PC-9 (cell line): ENCODE results near the gene PRUNE2.

Source experiments
- EZH2 ChIP-seq: fragments of 200-600 bp; sonication (generic); IDR thresholded peaks from 2 replicates; pipeline ENCODE4 v1.8.0; 2017; ENCODE audit warnings: antibody characterized with exemption, low read depth
- TF ChIP-seq, protein P1 (sequence below): fragments of 200-600 bp; sonication (generic); conservative IDR thresholded peaks from 2 replicates; pipeline ENCODE4 v1.6.1; 2017; ENCODE audit warnings: mixed run types, antibody characterized with exemption, mild to moderate bottlenecking, moderate library complexity

- TF ChIP-seq, protein P1, sequence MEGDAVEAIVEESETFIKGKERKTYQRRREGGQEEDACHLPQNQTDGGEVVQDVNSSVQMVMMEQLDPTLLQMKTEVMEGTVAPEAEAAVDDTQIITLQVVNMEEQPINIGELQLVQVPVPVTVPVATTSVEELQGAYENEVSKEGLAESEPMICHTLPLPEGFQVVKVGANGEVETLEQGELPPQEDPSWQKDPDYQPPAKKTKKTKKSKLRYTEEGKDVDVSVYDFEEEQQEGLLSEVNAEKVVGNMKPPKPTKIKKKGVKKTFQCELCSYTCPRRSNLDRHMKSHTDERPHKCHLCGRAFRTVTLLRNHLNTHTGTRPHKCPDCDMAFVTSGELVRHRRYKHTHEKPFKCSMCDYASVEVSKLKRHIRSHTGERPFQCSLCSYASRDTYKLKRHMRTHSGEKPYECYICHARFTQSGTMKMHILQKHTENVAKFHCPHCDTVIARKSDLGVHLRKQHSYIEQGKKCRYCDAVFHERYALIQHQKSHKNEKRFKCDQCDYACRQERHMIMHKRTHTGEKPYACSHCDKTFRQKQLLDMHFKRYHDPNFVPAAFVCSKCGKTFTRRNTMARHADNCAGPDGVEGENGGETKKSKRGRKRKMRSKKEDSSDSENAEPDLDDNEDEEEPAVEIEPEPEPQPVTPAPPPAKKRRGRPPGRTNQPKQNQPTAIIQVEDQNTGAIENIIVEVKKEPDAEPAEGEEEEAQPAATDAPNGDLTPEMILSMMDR, result no peak
- TF ChIP-seq EZH2, result no peak
These were observed 263.2 kb downstream of the PRUNE2 start for GRCh38 chr9:76642701-76643209.
